ENCODE results near the gene CD24.
"Not testable (repeated sequence)": the region's sequence is repeated elsewhere in the genome, so short reads cannot be mapped to it uniquely, and the experiment has no call there.

- not testable (repeated sequence) for TF ChIP-seq EZH2 (IDR thresholded peaks at IDR 0.05; ENCODE audit: borderline replicate concordance); EZH2phosphoT487 (IDR thresholded peaks at IDR 0.05; ENCODE audit: low read depth, severe bottlenecking, unreplicated experiment)
- TF ChIP-seq, protein P1, sequence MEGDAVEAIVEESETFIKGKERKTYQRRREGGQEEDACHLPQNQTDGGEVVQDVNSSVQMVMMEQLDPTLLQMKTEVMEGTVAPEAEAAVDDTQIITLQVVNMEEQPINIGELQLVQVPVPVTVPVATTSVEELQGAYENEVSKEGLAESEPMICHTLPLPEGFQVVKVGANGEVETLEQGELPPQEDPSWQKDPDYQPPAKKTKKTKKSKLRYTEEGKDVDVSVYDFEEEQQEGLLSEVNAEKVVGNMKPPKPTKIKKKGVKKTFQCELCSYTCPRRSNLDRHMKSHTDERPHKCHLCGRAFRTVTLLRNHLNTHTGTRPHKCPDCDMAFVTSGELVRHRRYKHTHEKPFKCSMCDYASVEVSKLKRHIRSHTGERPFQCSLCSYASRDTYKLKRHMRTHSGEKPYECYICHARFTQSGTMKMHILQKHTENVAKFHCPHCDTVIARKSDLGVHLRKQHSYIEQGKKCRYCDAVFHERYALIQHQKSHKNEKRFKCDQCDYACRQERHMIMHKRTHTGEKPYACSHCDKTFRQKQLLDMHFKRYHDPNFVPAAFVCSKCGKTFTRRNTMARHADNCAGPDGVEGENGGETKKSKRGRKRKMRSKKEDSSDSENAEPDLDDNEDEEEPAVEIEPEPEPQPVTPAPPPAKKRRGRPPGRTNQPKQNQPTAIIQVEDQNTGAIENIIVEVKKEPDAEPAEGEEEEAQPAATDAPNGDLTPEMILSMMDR (IDR thresholded peaks at IDR 0.05; ENCODE audit: poor library complexity): not testable (repeated sequence)
Measured at GRCh38 chr6:107019628-107020027, 45.1 kb upstream of the CD24 start.

Data from hepatocyte (in vitro differentiated cells).